CD4-positive, CD25-positive, alpha-beta regulatory T cell (primary cell): ENCODE data around the gene ADGRB2. TPM values are rescaled to one million over a fixed set of nuclear protein-coding genes. Genes with fewer than 3 reads are reported as not detected.

Source experiments
- ATAC-seq, 2 donors: fragments of 150-1000 bp; cut with Tn5 transposase; one replicate each; pipeline ENCODE4 v1.10.0; 2021; ENCODE audit warnings: low read depth in 2 of 2, moderate number of reproducible peaks in 2 of 2, moderate library complexity in 1 of 2
- DNase-seq, 3 donors: peaks; one replicate each; pipeline versions ENCODE4 v3.0.0 to v3.0.0-alpha.2; 2012 to 2022; ENCODE audit warnings: mixed read lengths in 1 of 3
- H3K27ac ChIP-seq: one replicate; pipeline ENCODE4 v1.7.0; 2013; ENCODE audit warnings: mild to moderate bottlenecking, low read length; ENCODE audit not compliant: insufficient read depth, poor library complexity, severe bottlenecking
- H3K27me3 ChIP-seq: one replicate; pipeline ENCODE4 v1.7.0; 2013; ENCODE audit warnings: low read length; ENCODE audit not compliant: control insufficient read depth, insufficient read depth
- H3K36me3 ChIP-seq: one replicate; pipeline ENCODE4 v1.7.0; 2013; ENCODE audit warnings: mild to moderate bottlenecking, low read length, moderate library complexity; ENCODE audit not compliant: control insufficient read depth, insufficient read depth
- H3K4me1 ChIP-seq: 2 replicates; pipeline ENCODE4 v1.7.0; 2013; ENCODE audit warnings: mild to moderate bottlenecking, low read length; ENCODE audit not compliant: insufficient read depth, control insufficient read depth, poor library complexity, severe bottlenecking
- H3K4me3 ChIP-seq: one replicate; pipeline ENCODE4 v1.7.0; 2013; ENCODE audit warnings: low read depth, mild to moderate bottlenecking, low read length, moderate library complexity
- H3K9me3 ChIP-seq, 2 experiments: 1 replicate in 1 of 2; 2 replicates in 1 of 2; pipeline ENCODE4 v1.7.0; 2013; ENCODE audit warnings: low read length in 2 of 2, mild to moderate bottlenecking in 1 of 2, moderate library complexity in 1 of 2; ENCODE audit not compliant: control insufficient read depth in 2 of 2
- H3K27ac Mint-ChIP-seq, 3 donors: one replicate each; pipeline ENCODE4 v1.8.0; 2020 to 2022; ENCODE audit warnings: mild to moderate bottlenecking in 3 of 3, mixed read lengths in 3 of 3, moderate library complexity in 2 of 3
- H3K27me3 Mint-ChIP-seq: one replicate; pipeline ENCODE4 v1.8.0; 2022; ENCODE audit warnings: mild to moderate bottlenecking, mixed read lengths
- H3K36me3 Mint-ChIP-seq: one replicate; pipeline ENCODE4 v1.8.0; 2020; ENCODE audit warnings: mixed read lengths
- H3K4me1 Mint-ChIP-seq, 4 donors: one replicate each; pipeline ENCODE4 v1.8.0; 2020 to 2022; ENCODE audit warnings: mixed read lengths in 4 of 4, mild to moderate bottlenecking in 1 of 4
- H3K4me3 Mint-ChIP-seq, 4 donors: one replicate each; pipeline ENCODE4 v1.8.0; 2020 to 2022; ENCODE audit warnings: mild to moderate bottlenecking in 4 of 4, mixed read lengths in 4 of 4, moderate library complexity in 3 of 4
- H3K9me3 Mint-ChIP-seq, 7 donors: one replicate each; pipeline ENCODE4 v1.8.0; 2020 to 2022; ENCODE audit warnings: mixed read lengths in 7 of 7, mild to moderate bottlenecking in 3 of 7, moderate library complexity in 2 of 7
- polyA plus RNA-seq, 4 donors: library from polyadenylated mRNA; unstranded; fragments of 300-500 nt; fragmentation: Illumina TruSeq; gene quantifications; one replicate each; pipeline ENCODE4 v1.2.3, GENCODE V29; 2021
- total RNA-seq: library from RNA; stranded (reverse); gene quantifications from one replicate; pipeline ENCODE4 v1.2.3, GENCODE V29; 2022

The ADGRB2 gene
- total and polyA plus RNA-seq, 5 donors from 2014 or later, result 0.19 to 1.9 (median 0.42) TPM

DNA sequence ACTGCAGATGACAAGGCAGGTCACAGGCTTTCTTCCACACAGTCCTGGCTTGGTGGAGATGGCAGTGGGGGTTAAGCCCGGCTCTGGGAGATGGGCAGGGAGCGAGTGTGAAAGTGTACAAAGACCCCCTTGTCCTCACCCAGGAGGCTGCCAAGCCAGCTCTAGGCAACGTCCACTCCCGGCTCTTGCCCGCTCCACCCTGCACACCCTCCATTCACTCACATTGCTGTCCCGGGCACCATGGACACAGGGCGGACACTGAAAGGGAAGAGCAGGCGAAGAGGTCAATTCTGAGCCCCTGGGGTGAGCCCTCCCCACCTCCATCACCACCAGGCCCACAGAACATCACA lies 69.2 kb downstream of the ADGRB2 start:
- Mint-ChIP-seq H3K9me3 (no peaks in the 10 kb centered on the region), H3K4me1 (peaks cover 4 to 18% (median 5%) of the 10 kb centered on the region in 4 donors), H3K4me3 (no peak overlapping the region), H3K27ac (no peak overlapping the region), H3K36me3 (no peaks in the 10 kb centered on the region), H3K27me3 (peaks cover 5% of the 10 kb centered on the region)
- ATAC-seq (no peak), DNase-seq (no peak)
- no peaks in the 10 kb centered on the region for H3K4me1 ChIP-seq
- H3K27ac ChIP-seq, result no peak overlapping the region
- H3K9me3 ChIP-seq, result no peaks in the 10 kb centered on the region
- H3K4me3 ChIP-seq, result no peak overlapping the region
- no peaks in the 10 kb centered on the region for H3K27me3 ChIP-seq
- H3K36me3 ChIP-seq, result no peaks in the 10 kb centered on the region

GRCh38 chr1:31694069-31694963 lies 69.8 kb downstream of the ADGRB2 start:
- Mint-ChIP-seq H3K27ac (peak overlapping the region in 1 of 3 donors; percentile 50), H3K4me1 (peaks cover 2 to 11% (median 4%) of the 10 kb centered on the region in 4 donors), H3K36me3 (no peaks in the 10 kb centered on the region), H3K9me3 (no peaks in the 10 kb centered on the region), H3K4me3 (no peak overlapping the region), H3K27me3 (peaks cover 5% of the 10 kb centered on the region)
- Histone ChIP-seq H3K9me3 (no peaks in the 10 kb centered on the region), H3K27ac (no peak overlapping the region), H3K4me1 (no peaks in the 10 kb centered on the region), H3K27me3 (no peaks in the 10 kb centered on the region), H3K36me3 (no peaks in the 10 kb centered on the region), H3K4me3 (no peak overlapping the region)
- DNase-seq, result no peak
- no peak for ATAC-seq

DNA sequence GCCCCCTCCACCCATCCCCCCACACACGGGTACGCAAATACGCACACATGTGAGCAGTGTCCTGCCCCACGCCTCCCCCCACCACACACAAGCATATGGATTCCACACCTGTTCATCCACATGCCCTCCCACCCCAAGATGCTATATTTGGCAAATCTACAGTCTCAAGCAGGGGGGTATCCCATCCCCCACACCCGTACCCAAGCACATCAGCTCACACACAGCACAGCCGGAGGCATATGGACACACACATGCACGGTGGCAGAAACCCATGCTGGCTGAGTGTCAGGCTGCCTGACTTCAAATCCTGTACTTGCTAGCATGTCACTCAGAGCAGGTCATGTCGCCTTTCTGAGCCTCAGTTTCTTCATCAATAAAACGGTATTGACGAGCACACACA lies 70.9 kb downstream of the ADGRB2 start:
- Histone ChIP-seq H3K36me3 (no peaks in the 10 kb centered on the region), H3K9me3 (no peaks in the 10 kb centered on the region), H3K27ac (no peak overlapping the region), H3K27me3 (no peaks in the 10 kb centered on the region), H3K4me1 (no peaks in the 10 kb centered on the region), H3K4me3 (no peak overlapping the region)
- ATAC-seq (no peak), DNase-seq (no peak)
- no peak overlapping the region for H3K4me3 Mint-ChIP-seq
- peaks cover 0 to 4% (median 0%) of the 10 kb centered on the region in 4 donors for H3K4me1 Mint-ChIP-seq
- H3K36me3 Mint-ChIP-seq, result no peaks in the 10 kb centered on the region
- H3K9me3 Mint-ChIP-seq, result no peaks in the 10 kb centered on the region
- peak overlapping the region in 1 of 3 donors; percentile 50 for H3K27ac Mint-ChIP-seq
- H3K27me3 Mint-ChIP-seq, result no peaks in the 10 kb centered on the region

DNA sequence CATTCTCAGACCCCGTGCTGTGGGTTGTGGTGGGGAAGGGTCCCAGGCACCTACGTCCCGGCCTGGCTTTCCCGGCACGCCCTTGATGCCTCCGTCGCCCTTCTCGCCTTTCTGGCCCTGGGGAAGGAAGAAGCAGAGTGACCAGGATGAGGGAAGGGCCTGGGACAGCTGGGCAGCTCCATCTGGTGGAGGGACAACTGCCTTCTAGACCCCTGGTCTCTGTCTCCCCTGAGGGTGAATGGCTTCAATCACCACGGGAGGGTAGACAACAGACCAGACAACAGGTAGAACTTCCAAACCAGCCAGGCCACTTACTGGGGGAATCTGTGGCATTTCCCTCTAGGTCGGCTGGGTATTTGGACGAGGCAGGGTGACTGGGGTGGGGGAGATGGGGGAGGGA lies 72.2 kb downstream of the ADGRB2 start:
- Mint-ChIP-seq H3K27ac (no peak overlapping the region), H3K9me3 (no peaks in the 10 kb centered on the region), H3K4me3 (no peak overlapping the region), H3K27me3 (no peaks in the 10 kb centered on the region), H3K4me1 (no peaks in the 10 kb centered on the region), H3K36me3 (no peaks in the 10 kb centered on the region)
- no peak for ATAC-seq
- Histone ChIP-seq H3K9me3 (no peaks in the 10 kb centered on the region), H3K4me3 (no peak overlapping the region), H3K4me1 (no peaks in the 10 kb centered on the region), H3K27me3 (no peaks in the 10 kb centered on the region), H3K36me3 (no peaks in the 10 kb centered on the region), H3K27ac (no peak overlapping the region)
- no peak for DNase-seq

DNA sequence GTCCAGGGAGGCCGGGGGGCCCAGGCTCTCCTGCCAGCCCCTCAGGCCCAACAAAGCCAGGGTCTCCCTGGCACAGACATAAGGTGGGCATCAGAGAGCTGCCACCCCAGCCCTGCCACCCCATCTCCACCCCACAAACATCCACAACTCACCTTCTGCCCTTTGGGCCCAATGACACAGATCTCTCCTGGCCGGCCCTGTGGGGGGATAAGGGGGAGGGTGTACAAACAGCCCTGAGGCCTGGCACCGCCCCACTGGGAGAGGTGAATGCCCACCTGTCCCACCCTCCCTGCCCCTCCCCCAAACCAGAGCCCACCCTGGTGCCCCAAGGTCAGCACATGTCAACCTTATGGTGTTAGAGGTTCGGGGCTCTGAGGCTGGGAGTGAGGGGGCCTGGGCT lies 72.7 kb downstream of the ADGRB2 start:
- no peak overlapping the region for H3K27ac Mint-ChIP-seq
- no peaks in the 10 kb centered on the region for H3K9me3 Mint-ChIP-seq
- H3K27me3 ChIP-seq, result no peaks in the 10 kb centered on the region

GRCh38 chr1:31690921-31691320 lies 73.2 kb downstream of the ADGRB2 start:
- H3K4me3 ChIP-seq, result no peak overlapping the region
- Mint-ChIP-seq H3K27me3 (peaks cover 5% of the 10 kb centered on the region), H3K4me1 (peaks cover 0 to 4% (median 0%) of the 10 kb centered on the region in 4 donors), H3K36me3 (no peaks in the 10 kb centered on the region), H3K27ac (no peak overlapping the region), H3K4me3 (no peak overlapping the region), H3K9me3 (no peaks in the 10 kb centered on the region)
- no peak for ATAC-seq
- no peaks in the 10 kb centered on the region for H3K4me1 ChIP-seq
- H3K9me3 ChIP-seq, result no peaks in the 10 kb centered on the region
- no peaks in the 10 kb centered on the region for H3K36me3 ChIP-seq
- no peaks in the 10 kb centered on the region for H3K27me3 ChIP-seq
- no peak for DNase-seq
- no peak overlapping the region for H3K27ac ChIP-seq

More for the DNA sequence above, 72.7 kb downstream of the ADGRB2 start:
- no peaks in the 10 kb centered on the region for H3K4me1 ChIP-seq
- no peak overlapping the region for H3K27ac ChIP-seq
- H3K36me3 ChIP-seq, result no peaks in the 10 kb centered on the region
- no peak for ATAC-seq
- DNase-seq, result no peak
- H3K4me3 Mint-ChIP-seq, result no peak overlapping the region
- no peak overlapping the region for H3K4me3 ChIP-seq
- H3K27me3 Mint-ChIP-seq, result peaks cover 2% of the 10 kb centered on the region
- H3K36me3 Mint-ChIP-seq, result no peaks in the 10 kb centered on the region
- H3K9me3 ChIP-seq, result no peaks in the 10 kb centered on the region
- H3K4me1 Mint-ChIP-seq, result peaks cover 0 to 3% (median 0%) of the 10 kb centered on the region in 4 donors

- H3K27ac Mint-ChIP-seq, result no peak overlapping the region
- no peak overlapping the region for H3K4me3 Mint-ChIP-seq
- peaks cover 0 to 4% (median 0%) of the 10 kb centered on the region in 4 donors for H3K4me1 Mint-ChIP-seq
- ATAC-seq (no peak), DNase-seq (no peak)
- Histone ChIP-seq H3K36me3 (no peaks in the 10 kb centered on the region), H3K4me3 (no peak overlapping the region), H3K9me3 (no peaks in the 10 kb centered on the region), H3K4me1 (no peaks in the 10 kb centered on the region), H3K27ac (no peak overlapping the region), H3K27me3 (no peaks in the 10 kb centered on the region)
- H3K36me3 Mint-ChIP-seq, result no peaks in the 10 kb centered on the region
- no peaks in the 10 kb centered on the region for H3K9me3 Mint-ChIP-seq
- peaks cover 5% of the 10 kb centered on the region for H3K27me3 Mint-ChIP-seq
Observed at GRCh38 chr1:31689854-31690253, 74.3 kb downstream of the ADGRB2 start.

DNA sequence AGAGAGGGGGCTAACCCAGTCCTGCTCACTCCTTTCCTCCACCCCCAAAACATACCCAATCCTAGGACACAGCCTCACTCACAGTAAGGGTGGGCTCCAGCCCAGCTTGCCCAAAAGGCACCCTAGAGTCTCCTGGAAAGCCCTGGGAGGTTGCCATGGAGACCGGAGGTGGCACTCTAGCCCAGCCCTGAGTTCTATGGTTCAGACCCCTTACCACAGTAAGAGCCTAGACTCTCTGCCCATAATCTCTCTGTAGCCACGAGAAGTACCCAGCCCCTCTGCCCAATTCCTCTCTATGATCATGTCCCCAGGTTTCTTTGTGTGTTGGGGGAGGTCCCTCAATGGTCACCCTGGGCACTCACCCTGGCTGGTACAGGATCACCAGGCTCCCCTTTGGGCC lies 74.8 kb downstream of the ADGRB2 start:
- H3K4me3 ChIP-seq, result no peak overlapping the region
- no peak for DNase-seq
- H3K4me1 Mint-ChIP-seq, result peaks cover 0 to 4% (median 0%) of the 10 kb centered on the region in 4 donors
- no peaks in the 10 kb centered on the region for H3K9me3 ChIP-seq
- ATAC-seq, result no peak
- H3K36me3 ChIP-seq, result no peaks in the 10 kb centered on the region
- H3K36me3 Mint-ChIP-seq, result no peaks in the 10 kb centered on the region
- H3K27me3 ChIP-seq, result no peaks in the 10 kb centered on the region
- no peaks in the 10 kb centered on the region for H3K4me1 ChIP-seq
- no peak overlapping the region for H3K27ac Mint-ChIP-seq
- no peaks in the 10 kb centered on the region for H3K9me3 Mint-ChIP-seq
- H3K27ac ChIP-seq, result no peak overlapping the region
- H3K27me3 Mint-ChIP-seq, result peaks cover 5% of the 10 kb centered on the region
- no peak overlapping the region for H3K4me3 Mint-ChIP-seq
